PC-3 (cell line): ENCODE data around the gene CD69. TPM values are rescaled to one million over a fixed set of nuclear protein-coding genes. Genes with fewer than 3 reads are reported as not detected.

Experiments used
- ATAC-seq: fragments of 200-7000 bp; cut with Tn5 transposase; 2 replicates; pipeline ENCODE4 v1.9.1; 2020; ENCODE audit warnings: mild to moderate bottlenecking, moderate library complexity
- BruUV-seq: library from RNA; stranded (reverse); fragments of 400-500 nt; replicated peaks from 2 replicates; lab custom pipeline; 2021; lab: Mats Ljungman, UMichigan
- CTCF ChIA-PET: fragments of 300-600 bp; sonication (Branson Sonifier 250); formaldehyde crosslinking; loops from one replicate; lab custom pipeline; 2022; ENCODE audit warnings: antibody characterized with exemption; lab: Charles Lee
- POLR2A ChIA-PET: fragments of 300-600 bp; sonication (Branson Sonifier 250); formaldehyde crosslinking; loops from one replicate; lab custom pipeline; 2022; ENCODE audit warnings: antibody characterized with exemption; ENCODE audit not compliant: unreplicated experiment; lab: Charles Lee
- DNase-seq: peaks from one replicate; pipeline ENCODE4 v3.0.0-alpha.2; 2015
- H2AFZ ChIP-seq: fragments of 300-600 bp; sonication (generic); 2 replicates; pipeline ENCODE4 v1.6.0; 2016; ENCODE audit warnings: antibody characterized with exemption, low read length
- H3F3A ChIP-seq: fragments of 300-600 bp; sonication (generic); one replicate; pipeline ENCODE4 v1.6.0; 2017; ENCODE audit warnings: antibody characterized with exemption, low read length, control low read depth, mild to moderate bottlenecking; ENCODE audit not compliant: unreplicated experiment
- H3K27ac ChIP-seq: fragments of 300-600 bp; sonication (generic); 2 replicates; pipeline ENCODE4 v1.5.1; 2016; ENCODE audit warnings: mild to moderate bottlenecking, low read length
- H3K27me3 ChIP-seq: fragments of 300-600 bp; sonication (generic); 2 replicates; pipeline ENCODE4 v1.6.1; 2016; ENCODE audit warnings: low read length, mixed read lengths
- H3K36me3 ChIP-seq: fragments of 300-600 bp; sonication (generic); 2 replicates; pipeline ENCODE4 v1.6.1; 2016; ENCODE audit warnings: low read depth, mixed run types, low read length, mixed read lengths
- H3K4me1 ChIP-seq: fragments of 300-600 bp; sonication (generic); 2 replicates; pipeline ENCODE4 v1.5.1; 2016; ENCODE audit warnings: low read length; ENCODE audit not compliant: insufficient read depth
- H3K4me2 ChIP-seq: fragments of 300-600 bp; sonication (generic); 2 replicates; pipeline ENCODE4 v1.6.0; 2016; ENCODE audit warnings: low read length
- H3K4me3 ChIP-seq: fragments of 300-600 bp; sonication (generic); 2 replicates; pipeline ENCODE4 v1.5.1; 2016; ENCODE audit warnings: mild to moderate bottlenecking, low read length, mixed read lengths
- H3K79me2 ChIP-seq: fragments of 300-600 bp; sonication (generic); 2 replicates; pipeline ENCODE4 v1.6.1; 2017; ENCODE audit warnings: low read length, mixed read lengths
- H3K9ac ChIP-seq: fragments of 300-600 bp; sonication (generic); 2 replicates; pipeline ENCODE4 v1.6.0; 2016; ENCODE audit warnings: mild to moderate bottlenecking, low read length
- H3K9me2 ChIP-seq: fragments of 300-600 bp; sonication (generic); replicated peaks from 2 replicates; pipeline ENCODE4 v1.6.1; 2016; ENCODE audit warnings: mixed run types, low read length, mixed read lengths
- H3K9me3 ChIP-seq: fragments of 300-600 bp; sonication (generic); 2 replicates; pipeline ENCODE4 v1.6.1; 2016; ENCODE audit warnings: low read length, mixed read lengths
- H4K20me1 ChIP-seq: fragments of 300-600 bp; sonication (generic); 2 replicates; pipeline ENCODE4 v1.6.1; 2016; ENCODE audit warnings: low read length, mixed read lengths
- EZH2 ChIP-seq: fragments of 300-600 bp; sonication (generic); IDR thresholded peaks from one replicate; pipeline ENCODE4 v1.6.1; 2017; ENCODE audit warnings: antibody characterized with exemption, mild to moderate bottlenecking, low read length; ENCODE audit not compliant: unreplicated experiment
- EZH2phosphoT487 ChIP-seq: fragments of 300-600 bp; sonication (generic); IDR thresholded peaks from 2 replicates; pipeline ENCODE4 v1.6.1; 2018; ENCODE audit warnings: mild to moderate bottlenecking, antibody characterized with exemption, low read length, borderline replicate concordance
- intact Hi-C: fragments of 100-400 bp; cut with micrococcal nuclease; formaldehyde crosslinking; loops from 2 replicates; pipeline ENCODE4 v1.9.0; 2023
- total RNA-seq: library from RNA; depleted of rRNA; stranded (reverse); fragments of >200 nt; gene quantifications from 2 replicates; pipeline ENCODE4 v1.2.3, GENCODE V29; 2014
- TF ChIP-seq, protein P1 (sequence below): fragments of 300-600 bp; sonication (generic); conservative IDR thresholded peaks from 2 replicates; pipeline ENCODE4 v1.5.1; 2017; ENCODE audit warnings: antibody characterized with exemption, low read depth, mild to moderate bottlenecking, low read length

Gene CD69
- total RNA-seq, 1 experiment from 2014 or later = not detected

DNA sequence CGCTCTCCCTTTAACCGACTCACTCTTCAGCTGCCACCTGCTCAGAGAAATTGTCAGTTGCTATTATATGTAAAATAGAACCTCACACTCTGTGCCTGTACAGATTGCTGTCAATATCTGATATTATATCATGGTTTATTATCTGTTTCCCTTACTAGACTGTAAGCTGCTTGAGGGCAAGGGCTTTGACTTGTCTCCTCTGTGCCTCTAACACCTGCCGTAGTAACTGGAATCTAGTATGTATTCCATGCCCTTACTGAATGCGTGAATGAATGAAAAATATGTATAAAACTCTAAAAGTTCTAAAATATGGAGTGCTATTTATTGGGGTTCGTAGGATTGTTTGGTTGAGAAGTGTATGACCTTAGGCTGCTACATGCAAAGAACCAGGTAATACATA is 1.7 kb upstream of the CD69 start:
- no peak overlapping the region for H3K27ac ChIP-seq
- no peaks in the 10 kb centered on the region for H4K20me1 ChIP-seq
- intact Hi-C loops = no loop called here
- H3K4me1 ChIP-seq = no peaks in the 10 kb centered on the region
- no peaks in the 10 kb centered on the region for H3K79me2 ChIP-seq
- no TSS peak for BruUV-seq
- no peak overlapping the region for H3K4me3 ChIP-seq
- POLR2A ChIA-PET = no interaction called here
- DNase-seq = no peak
- CTCF ChIA-PET = no interaction called here
- no peaks in the 10 kb centered on the region for H3K9me2 ChIP-seq
- no peak for ATAC-seq
- no peaks in the 10 kb centered on the region for H3K9me3 ChIP-seq
- no peaks in the 10 kb centered on the region for H3K27me3 ChIP-seq
- H3K4me2 ChIP-seq = no peak overlapping the region
- no peaks in the 10 kb centered on the region for H3F3A ChIP-seq
- TF ChIP-seq EZH2 (no peak), EZH2phosphoT487 (no peak)
- TF ChIP-seq, protein P1, sequence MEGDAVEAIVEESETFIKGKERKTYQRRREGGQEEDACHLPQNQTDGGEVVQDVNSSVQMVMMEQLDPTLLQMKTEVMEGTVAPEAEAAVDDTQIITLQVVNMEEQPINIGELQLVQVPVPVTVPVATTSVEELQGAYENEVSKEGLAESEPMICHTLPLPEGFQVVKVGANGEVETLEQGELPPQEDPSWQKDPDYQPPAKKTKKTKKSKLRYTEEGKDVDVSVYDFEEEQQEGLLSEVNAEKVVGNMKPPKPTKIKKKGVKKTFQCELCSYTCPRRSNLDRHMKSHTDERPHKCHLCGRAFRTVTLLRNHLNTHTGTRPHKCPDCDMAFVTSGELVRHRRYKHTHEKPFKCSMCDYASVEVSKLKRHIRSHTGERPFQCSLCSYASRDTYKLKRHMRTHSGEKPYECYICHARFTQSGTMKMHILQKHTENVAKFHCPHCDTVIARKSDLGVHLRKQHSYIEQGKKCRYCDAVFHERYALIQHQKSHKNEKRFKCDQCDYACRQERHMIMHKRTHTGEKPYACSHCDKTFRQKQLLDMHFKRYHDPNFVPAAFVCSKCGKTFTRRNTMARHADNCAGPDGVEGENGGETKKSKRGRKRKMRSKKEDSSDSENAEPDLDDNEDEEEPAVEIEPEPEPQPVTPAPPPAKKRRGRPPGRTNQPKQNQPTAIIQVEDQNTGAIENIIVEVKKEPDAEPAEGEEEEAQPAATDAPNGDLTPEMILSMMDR = no peak
- H3K36me3 ChIP-seq = no peaks in the 10 kb centered on the region
- H2AFZ ChIP-seq = no peak overlapping the region
- H3K9ac ChIP-seq = no peak overlapping the region

DNA sequence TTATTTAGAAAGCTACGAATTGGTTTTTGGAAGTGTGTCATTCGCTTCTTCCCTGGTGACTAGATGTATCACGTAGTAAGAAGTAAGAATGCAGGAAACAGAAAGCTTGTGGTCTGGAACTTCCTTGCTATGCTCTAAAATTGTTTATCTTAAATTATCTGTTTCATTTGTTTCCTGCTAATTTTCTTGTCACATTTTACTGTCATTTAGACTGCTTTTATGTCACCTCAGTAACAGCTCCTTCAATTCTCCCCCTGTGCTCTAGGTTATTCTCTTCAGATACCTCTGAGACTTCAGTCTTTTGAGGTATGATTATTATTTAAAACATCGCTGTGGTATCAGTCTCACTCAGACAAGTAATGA is 699 bp upstream of the CD69 start:
- Histone ChIP-seq H3K9me2 (no peaks in the 10 kb centered on the region), H3K27ac (no peak overlapping the region), H3K36me3 (no peaks in the 10 kb centered on the region), H3F3A (no peaks in the 10 kb centered on the region), H3K4me2 (no peak overlapping the region), H3K9ac (no peak overlapping the region), H2AFZ (no peak overlapping the region), H3K27me3 (no peaks in the 10 kb centered on the region), H3K4me3 (no peak overlapping the region), H4K20me1 (no peaks in the 10 kb centered on the region), H3K9me3 (no peaks in the 10 kb centered on the region), H3K4me1 (no peaks in the 10 kb centered on the region), H3K79me2 (no peaks in the 10 kb centered on the region)
- DNase-seq (no peak), ATAC-seq (no peak)
- TF ChIP-seq, protein P1 = no peak
- TF ChIP-seq EZH2phosphoT487 = no peak
- TF ChIP-seq EZH2 = no peak
- ChIA-PET POLR2A (no interaction called here), CTCF (no interaction called here)
- no TSS peak for BruUV-seq
- intact Hi-C loops = no loop called here

DNA sequence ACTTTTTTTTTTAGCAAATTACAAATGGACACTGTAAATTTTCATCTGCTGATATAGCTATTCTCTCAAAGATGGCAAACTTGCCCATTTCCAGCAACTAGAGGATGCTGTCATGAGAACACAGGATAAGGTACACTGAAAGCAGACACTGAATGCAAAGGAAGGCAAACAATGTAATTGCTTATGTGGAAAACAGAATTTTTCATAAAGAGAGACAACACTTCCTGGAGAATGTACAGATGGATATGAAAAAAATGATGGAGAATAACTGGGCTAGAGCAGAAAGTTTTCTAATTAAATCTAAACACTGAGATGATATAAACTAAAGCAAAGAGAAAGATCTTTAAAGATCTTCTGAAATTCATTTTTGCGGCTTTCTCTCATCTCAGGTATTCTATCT is 581 bp downstream of the CD69 start:
- no peak for ATAC-seq
- Histone ChIP-seq H3K4me3 (no peak overlapping the region), H3K79me2 (no peaks in the 10 kb centered on the region), H3F3A (no peaks in the 10 kb centered on the region), H3K9me3 (no peaks in the 10 kb centered on the region), H3K9ac (no peak overlapping the region), H3K9me2 (no peaks in the 10 kb centered on the region), H4K20me1 (no peaks in the 10 kb centered on the region), H3K4me1 (no peaks in the 10 kb centered on the region), H2AFZ (no peak overlapping the region), H3K27me3 (no peaks in the 10 kb centered on the region), H3K27ac (no peak overlapping the region), H3K4me2 (no peak overlapping the region), H3K36me3 (no peaks in the 10 kb centered on the region)
- POLR2A ChIA-PET = no interaction called here
- CTCF ChIA-PET = no interaction called here
- no peak for DNase-seq
- intact Hi-C loops = no loop called here
- no peak for TF ChIP-seq EZH2
- TF ChIP-seq, protein P1 = no peak
- no peak for TF ChIP-seq EZH2phosphoT487
- BruUV-seq = no TSS peak
